GM06990 (cell line): ENCODE measurements around the gene L1CAM.

ENCODE experiments used
- DNase-seq: peaks from one replicate; pipeline ENCODE4 v3.0.0-alpha.2; 2011; ENCODE audit not compliant: insufficient read length; ENCODE audit errors: extremely low read depth
- H3K27me3 ChIP-seq: replicated peaks from 2 replicates; pipeline ENCODE4 v1.6.0; 2011; ENCODE audit warnings: low read length; ENCODE audit not compliant: control insufficient read depth, insufficient read depth
- H3K36me3 ChIP-seq: 2 replicates; pipeline ENCODE4 v1.5.1; 2011; ENCODE audit warnings: low read length; ENCODE audit not compliant: control insufficient read depth, insufficient read depth
- H3K4me3 ChIP-seq: replicated peaks from 2 replicates; pipeline ENCODE4 v1.5.1; 2011; ENCODE audit warnings: low read depth, mild to moderate bottlenecking, control low read depth, low read length
- CTCF ChIP-seq: IDR thresholded peaks from 2 replicates; pipeline ENCODE4 v1.5.1; 2011; ENCODE audit warnings: low read length, control low read depth, mild to moderate bottlenecking, inconsistent platforms; ENCODE audit not compliant: insufficient read depth, poor library complexity, severe bottlenecking

The L1CAM gene

DNA sequence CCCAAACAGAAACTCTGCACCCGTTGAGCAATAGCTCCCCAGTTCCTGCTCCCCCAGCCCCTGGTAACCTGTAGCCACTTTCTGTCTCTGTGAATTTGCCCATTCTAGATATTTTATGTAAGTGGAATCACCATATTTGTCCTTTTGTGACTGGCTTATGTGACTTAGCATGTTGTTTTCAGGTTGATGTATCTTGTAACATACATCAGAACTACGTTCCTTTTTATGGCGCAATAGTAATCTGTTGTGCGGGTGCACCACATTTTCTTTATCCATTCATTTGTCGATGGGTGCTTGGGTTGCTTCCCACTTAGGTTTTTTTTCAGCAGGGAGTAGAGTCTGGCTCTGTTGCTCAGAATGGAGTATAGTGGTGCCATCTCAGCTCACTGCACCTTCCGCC lies 49.1 kb downstream of the L1CAM start:
- H3K27me3 ChIP-seq = no peaks in the 10 kb centered on the region
- no peak for DNase-seq
- no peak overlapping the region for H3K4me3 ChIP-seq
- no peak for TF ChIP-seq CTCF
- no peaks in the 10 kb centered on the region for H3K36me3 ChIP-seq

DNA sequence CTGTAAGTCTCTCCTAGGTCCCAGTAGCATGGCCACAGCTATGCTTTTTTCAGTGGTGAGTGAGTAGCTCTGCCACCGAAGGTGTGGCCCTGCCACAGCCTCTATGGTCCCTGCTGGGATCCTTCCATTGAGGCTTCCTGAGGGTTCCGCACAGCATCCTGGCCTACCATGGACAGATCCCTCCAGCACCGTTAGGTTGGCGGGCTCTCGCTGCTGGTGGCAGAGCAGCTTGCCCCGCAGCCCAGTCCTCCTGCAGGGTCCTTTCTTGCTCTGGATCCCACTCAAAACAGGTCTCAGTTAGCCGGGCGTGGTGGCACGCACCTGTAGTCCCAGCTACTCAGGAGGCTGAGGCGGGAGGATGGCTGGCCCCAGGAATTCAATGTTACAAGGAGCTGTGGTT lies 53.2 kb downstream of the L1CAM start:
- no peaks in the 10 kb centered on the region; the same call in 1 of the 2 replicates for H3K27me3 ChIP-seq
- no peaks in the 10 kb centered on the region for H3K36me3 ChIP-seq
- TF ChIP-seq CTCF = no peak
- no peak for DNase-seq
- no peak overlapping the region for H3K4me3 ChIP-seq

DNA sequence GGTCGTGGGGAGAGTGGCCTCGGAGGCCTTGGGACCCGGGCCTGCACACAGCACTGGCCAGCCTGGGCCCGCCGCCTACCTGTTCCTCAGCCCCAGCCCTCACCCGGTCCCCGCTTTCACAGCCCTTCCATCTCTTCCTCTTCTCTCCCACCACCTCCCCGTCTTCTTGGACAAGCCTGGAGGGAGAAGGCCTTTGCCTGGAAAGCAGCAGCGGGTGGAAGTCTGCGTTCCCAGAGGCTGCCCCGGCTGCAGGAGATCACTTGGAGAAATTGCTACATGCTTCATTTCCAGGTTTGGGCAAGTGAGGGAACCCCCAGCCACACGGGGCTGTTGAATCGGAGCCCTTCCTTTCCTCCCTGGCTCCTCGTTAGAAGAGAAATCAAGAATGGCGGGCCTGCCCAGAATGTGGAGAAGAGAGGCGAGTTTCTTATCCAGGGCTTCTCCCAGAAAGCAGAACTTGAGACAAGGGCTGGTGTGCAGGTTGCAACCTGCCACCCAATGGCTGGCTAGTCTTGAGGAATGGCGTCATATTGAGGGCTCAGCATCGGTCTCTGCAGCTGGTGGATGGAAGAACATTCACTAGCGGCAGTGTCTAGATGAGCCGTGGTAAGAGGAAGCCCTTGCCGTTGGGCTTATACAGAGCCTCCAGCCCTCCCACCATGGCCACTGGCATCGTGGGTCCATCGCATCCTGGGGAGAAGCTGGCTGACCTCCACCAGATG lies 54.4 kb downstream of the L1CAM start:
- no peak for TF ChIP-seq CTCF
- Histone ChIP-seq H3K36me3 (no peaks in the 10 kb centered on the region), H3K4me3 (no peak overlapping the region), H3K27me3 (no peaks in the 10 kb centered on the region; the same call in 1 of the 2 replicates)
- no peak for DNase-seq

DNA sequence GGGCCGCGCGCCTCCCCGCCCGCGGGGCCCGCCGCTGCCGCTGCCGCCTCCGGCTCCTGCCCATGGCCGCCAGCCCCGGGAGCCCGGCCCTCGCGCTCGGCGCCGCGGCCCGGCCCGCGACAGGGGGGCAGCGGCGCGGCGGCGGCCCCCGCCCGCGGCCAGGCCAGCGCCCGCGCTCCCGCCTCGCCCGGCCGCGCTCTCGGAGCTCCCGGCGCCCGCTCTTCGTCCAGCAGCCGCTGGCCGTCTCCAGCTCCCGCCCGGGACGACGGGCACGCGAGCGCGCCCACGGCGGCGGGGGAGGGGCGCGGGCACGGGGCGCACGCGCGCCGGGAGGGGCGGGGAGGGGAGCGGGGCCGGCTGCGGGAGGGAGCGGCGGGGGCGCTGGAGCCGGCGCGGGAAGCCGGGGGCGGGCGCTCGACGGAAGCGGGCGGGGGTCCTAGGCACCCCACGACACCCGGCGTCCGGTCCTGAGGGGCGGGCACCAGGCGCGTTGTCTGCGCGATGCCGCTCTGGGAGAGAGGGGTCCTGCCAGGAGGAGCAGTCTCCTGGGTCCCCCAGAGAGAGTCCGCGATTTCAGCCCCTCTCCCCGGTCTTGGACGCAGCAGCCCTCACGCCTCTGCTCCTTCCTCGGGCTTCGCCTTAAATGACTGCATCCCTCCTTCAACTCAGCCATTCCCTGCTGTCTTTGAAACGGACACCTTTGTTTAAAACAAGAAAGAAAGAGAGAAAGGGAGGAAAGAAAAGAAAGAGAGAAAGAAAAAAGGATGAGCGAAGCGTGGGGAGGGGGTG lies 55.1 kb downstream of the L1CAM start:
- Histone ChIP-seq H3K27me3 (no peaks in the 10 kb centered on the region; the same call in 1 of the 2 replicates), H3K4me3 (no peak overlapping the region), H3K36me3 (no peaks in the 10 kb centered on the region)
- no peak for DNase-seq
- no peak for TF ChIP-seq CTCF

DNA sequence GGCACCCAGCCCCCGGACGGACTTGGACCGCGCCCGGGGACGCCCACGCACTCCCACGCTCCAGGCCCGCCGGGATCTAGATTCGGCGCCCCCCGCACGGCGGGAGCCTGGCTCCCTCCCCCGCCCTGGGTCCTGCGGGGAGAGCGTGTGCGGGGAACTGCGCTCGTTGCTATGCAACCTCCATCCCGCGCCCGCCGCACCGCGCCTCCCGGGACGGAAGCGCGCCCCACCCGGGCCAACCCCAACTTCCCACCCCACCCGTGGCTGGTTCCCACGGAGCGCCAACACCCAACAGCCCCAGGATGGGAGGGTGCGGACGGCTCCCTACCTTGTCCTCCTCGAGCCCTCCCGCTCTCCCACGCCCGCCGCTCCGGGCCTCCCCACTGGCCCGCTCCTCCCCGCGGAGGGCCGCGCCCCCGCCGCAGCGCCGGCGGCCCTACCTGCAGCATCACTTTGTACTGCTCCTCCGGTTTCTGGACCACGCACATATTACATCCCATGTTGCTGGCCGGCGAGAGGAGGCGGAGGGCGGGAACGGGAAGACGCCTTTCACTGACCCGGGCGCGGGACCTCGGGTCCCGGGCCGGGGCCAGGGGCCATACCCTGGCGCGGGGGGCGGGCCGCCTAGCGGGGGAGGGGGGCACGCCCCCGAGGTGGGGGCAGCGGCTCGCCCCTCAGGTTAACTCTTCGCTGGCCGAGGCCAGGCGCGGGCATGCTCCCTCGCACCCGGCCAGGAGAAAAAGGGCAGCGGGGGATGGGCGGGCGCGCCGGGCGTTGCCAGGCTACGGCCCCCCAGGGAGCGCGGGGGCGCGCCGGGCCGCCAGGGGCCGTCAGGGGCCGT lies 56.0 kb downstream of the L1CAM start, which contains the start of gene PDZD4:
PDZD4 (minus strand) TSS at position 746 of the 841 bp plus-strand sequence; CDS start at position 500, 246 bp downstream.
- Histone ChIP-seq H3K4me3 (no peak within 1 kb of the TSS), H3K36me3 (no peaks in the 10 kb centered on the region), H3K27me3 (no peaks in the 10 kb centered on the region; the same call in 1 of the 2 replicates)
- TF ChIP-seq CTCF = no peak
- no peak for DNase-seq
